Astrocyte (in vitro differentiated cells and primary cell): ENCODE measurements around the gene SMAD7.

Experiments
- EZH2 ChIP-seq: IDR thresholded peaks from 2 replicates; pipeline ENCODE4 v1.6.1; 2012; ENCODE audit warnings: mild to moderate bottlenecking, low read length, inconsistent platforms; ENCODE audit not compliant: insufficient read depth
- TF ChIP-seq, protein P1 (sequence below): IDR thresholded peaks from 2 replicates; pipeline ENCODE4 v1.5.1; 2011; ENCODE audit warnings: low read depth, mild to moderate bottlenecking, inconsistent platforms, low read length, moderate library complexity; ENCODE audit not compliant: insufficient read depth

- TF ChIP-seq, protein P1, sequence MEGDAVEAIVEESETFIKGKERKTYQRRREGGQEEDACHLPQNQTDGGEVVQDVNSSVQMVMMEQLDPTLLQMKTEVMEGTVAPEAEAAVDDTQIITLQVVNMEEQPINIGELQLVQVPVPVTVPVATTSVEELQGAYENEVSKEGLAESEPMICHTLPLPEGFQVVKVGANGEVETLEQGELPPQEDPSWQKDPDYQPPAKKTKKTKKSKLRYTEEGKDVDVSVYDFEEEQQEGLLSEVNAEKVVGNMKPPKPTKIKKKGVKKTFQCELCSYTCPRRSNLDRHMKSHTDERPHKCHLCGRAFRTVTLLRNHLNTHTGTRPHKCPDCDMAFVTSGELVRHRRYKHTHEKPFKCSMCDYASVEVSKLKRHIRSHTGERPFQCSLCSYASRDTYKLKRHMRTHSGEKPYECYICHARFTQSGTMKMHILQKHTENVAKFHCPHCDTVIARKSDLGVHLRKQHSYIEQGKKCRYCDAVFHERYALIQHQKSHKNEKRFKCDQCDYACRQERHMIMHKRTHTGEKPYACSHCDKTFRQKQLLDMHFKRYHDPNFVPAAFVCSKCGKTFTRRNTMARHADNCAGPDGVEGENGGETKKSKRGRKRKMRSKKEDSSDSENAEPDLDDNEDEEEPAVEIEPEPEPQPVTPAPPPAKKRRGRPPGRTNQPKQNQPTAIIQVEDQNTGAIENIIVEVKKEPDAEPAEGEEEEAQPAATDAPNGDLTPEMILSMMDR, result no peak
- no peak for TF ChIP-seq EZH2
Observed at GRCh38 chr18:48944634-48945033, 6.1 kb downstream of the SMAD7 start.
